NCI-H524 (cell line): ENCODE data around the gene MRPS10.
"Not testable (repeated sequence)": the region's sequence is repeated elsewhere in the genome, so short reads cannot be mapped to it uniquely, and the experiment has no call there.

Experiments
- DNase-seq, 2 experiments: peaks; one replicate each; lab custom pipeline; 2025; lab: John Stamatoyannopoulos, UW

MRPS10 gene

GRCh38 chr6:42210551-42210950 lies 7.1 kb downstream of the MRPS10 start:
- DNase-seq = no peak

DNA sequence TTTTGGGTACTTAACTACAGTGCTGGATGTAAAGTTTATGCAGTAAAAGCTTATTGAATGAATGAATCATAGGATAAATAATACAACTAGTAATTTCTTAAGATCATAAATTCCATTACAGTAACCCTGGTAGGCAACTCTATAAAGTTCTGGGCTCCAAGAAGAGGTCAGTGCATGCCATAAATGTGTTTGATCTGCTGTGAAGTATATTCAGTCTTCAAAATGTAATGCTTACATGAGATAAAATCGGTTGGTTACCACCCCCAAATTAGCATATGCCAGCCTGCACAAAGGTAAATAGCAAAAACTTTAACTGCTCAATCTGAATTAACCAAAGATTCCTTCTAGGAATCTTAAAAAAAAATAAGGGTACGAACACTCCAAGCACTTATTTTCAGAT lies 10.1 kb downstream of the MRPS10 start:
- DNase-seq = not testable (repeated sequence)

- DNase-seq = no peak
Measured at GRCh38 chr6:42204768-42205282, 12.8 kb downstream of the MRPS10 start.

DNA sequence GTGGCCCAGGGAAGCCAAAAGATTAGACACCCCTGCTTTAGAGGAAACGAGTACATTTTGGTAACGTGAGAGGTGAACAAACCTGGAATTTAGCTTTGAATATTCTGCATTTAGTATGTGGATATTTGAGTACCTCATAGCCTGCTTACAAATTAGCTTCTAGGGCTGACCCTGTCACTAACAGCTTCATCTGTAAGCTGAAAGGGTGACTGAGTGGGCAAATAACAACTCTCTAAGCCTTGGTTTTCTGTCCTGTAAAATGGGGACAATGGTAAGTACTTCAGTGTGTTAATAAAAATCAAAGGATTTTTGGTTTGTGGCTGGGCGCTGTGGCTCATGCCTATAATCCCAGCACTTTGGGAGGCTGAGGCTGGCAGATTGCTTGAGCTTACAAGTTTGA lies 14.5 kb downstream of the MRPS10 start:
- DNase-seq = no peak

DNA sequence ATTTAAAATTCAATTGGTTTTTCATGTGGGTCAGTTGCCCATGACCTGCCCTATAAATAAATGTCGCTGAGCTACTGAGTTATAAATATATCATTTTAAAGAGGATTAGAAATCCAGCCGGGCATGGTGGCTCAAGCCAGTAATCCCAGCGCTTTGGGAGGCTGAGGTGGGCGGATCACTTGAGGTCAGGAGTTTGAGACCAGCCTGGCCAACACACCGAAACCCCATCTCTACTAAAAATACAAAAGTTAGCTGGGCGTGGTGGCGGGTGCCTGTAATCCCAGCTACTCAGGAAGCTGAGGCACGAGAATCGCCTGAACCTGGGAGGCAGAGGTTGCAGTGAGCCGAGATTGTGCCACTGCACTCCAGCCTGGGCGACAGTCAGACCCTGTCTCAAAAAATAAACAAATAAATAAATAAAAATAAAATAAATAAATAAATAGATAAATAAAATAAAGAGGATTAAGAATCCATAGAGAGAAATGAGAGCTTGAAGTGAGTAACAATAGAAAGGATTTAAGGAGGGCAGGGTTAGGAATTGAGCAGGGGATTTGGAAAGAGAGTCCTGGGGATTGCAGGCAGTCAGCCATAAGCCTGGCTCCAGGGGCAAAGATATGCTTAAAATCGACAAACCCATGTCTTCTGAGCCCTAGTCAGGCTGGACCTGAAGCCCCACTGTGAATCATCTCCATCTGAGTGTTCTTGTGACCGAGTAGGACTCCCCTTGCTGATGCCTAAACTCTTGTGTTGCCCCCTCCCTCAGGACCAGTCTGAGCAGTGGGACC lies 15.3 kb downstream of the MRPS10 start:
- not testable (repeated sequence) for DNase-seq

DNA sequence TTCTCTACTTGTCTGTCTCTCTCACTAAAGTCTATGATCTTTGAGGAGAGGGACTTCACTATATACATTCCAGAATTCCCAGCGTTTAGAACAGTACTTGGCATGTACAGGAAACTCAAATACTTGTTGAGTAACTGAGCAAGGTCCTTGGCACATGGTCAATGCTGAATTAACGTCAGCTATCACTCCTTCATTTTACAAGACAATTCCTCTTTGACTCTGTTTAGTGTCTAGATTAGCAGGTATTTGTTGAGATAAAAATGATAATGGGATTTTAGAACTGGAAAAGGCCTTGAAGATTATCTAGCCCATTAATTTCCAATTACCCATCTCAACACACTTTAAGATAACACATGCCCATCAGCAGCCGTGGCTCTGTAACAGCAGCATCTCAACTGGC lies 16.3 kb downstream of the MRPS10 start:
- DNase-seq = no peak

GRCh38 chr6:42200035-42200434 lies 17.6 kb downstream of the MRPS10 start:
- DNase-seq = no peak

GRCh38 chr6:42199106-42199981 lies 18.3 kb downstream of the MRPS10 start:
- no peak for DNase-seq

DNA sequence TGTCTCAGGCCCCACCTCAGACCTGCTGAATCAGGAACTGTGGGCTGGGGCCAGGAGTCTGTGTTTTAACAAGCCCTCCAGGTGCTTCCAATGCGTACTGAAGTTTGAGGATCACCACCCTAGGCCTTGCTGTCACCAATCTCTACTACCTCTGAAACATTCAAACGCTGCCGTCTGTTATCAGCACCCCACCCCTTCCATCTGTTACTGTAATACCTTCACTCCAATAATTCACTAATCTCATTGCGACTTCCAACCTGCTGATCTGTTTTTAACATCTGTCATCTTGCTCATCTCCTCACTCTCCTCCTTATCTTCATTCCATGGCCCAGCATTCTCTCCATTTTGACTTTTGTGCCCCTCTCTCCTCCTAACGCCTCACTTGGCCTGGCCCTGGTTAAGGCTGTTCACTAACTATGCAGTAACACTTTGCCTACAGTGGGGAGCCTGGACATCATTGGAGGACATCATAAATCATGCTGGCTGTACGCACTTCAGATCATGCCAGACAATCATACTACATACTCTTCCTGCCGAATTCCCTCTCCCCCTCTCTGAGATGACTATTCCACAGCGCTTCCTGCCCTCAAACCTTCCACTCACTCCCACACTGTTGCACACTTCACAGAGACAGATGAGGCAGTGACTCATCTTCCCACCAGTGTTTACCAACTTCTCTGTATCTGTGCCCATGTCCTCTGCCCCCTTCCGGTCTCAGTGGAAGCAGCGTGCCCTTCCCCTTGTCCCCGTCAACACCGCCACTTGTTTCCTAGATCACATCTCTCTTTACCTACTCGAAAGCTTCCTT lies 19.9 kb downstream of the MRPS10 start:
- DNase-seq = peak; percentile 55 to 87

DNA sequence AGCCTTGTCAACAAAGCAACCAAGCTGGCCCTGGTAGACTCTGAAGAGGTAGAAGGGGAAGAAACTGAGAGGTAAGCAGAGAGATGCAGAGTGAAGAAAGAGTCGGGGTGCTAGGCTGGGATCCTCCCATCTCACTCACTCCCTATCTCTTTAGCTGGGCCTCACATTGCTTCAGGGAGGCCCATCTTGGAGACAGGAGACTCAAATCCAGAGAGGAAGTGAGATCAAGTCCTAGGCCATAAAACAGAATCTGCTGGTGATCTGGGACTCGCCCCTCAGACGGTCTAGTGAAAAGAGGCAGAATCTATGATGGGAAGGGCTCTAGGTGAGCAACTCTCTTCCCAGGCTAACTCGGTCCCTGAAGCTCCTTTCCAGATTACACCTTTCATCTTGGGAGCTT lies 22.2 kb downstream of the MRPS10 start:
- no peak for DNase-seq

DNA sequence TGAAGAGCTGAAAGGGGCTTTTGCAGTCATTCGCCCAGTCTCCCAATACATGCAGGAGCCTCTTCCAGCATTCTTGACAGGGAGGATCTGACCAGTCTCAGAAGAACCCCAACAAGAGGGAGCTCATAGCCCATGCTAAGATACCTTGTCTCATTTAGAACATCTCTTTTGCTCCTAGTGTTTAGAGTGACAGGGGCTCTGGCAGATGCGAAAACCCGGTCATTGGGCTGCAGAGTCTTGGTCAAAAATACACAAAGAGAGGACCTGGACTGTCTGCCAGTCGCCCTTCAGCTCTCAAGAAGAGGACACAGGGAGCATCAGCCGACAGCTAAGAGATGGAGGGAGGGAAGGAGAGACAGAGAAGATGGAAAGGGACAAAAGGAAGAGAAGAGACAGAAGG lies 23.6 kb downstream of the MRPS10 start:
- DNase-seq = no peak

GRCh38 chr6:42193491-42193894 lies 24.2 kb downstream of the MRPS10 start:
- DNase-seq = no peak

- not testable (repeated sequence) for DNase-seq
Measured at GRCh38 chr6:42192385-42192784, 25.3 kb downstream of the MRPS10 start.

- no peak for DNase-seq
Measured at GRCh38 chr6:42190554-42191183, 27.0 kb downstream of the MRPS10 start.

DNA sequence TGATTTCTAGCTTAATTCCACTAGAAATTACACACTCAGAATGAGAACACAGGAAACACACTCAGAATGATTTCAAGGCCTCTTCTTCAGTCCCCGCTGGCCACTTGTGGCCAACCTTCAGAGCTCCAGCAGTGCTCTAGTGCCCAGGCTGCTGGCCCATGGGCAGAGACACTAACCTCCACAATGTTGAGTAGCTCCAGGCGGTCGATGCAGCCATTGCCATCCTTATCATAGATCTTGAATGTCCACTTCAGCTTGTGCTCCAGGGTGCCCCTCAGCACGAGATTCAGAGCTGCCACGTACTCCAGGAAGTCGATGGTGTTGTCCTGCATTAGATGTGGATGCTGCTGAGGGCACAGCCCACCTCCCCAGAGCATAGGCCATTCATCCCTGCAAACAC lies 29.3 kb downstream of the MRPS10 start:
- no peak for DNase-seq

- no peak for DNase-seq
Measured at GRCh38 chr6:42185597-42185996, 32.1 kb downstream of the MRPS10 start.

DNA sequence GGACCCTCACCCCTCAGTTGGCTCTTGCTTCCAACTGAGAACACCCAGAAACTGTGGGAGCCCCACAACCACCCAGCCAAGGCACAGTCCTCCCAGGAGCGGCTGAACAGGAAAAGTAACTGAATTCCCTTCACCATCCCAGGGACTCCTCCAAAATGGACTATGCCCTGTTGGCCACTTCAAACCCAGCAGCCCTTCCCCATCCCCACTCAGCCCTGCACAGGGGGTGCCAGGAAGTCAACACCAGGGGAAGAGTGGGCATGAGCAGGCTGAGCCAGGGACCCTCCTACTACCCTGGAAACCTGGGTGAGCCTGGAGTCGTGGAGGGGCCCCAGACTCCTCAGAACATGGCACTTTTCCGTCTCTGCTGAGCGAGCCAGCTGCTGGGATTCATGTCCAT lies 33.2 kb downstream of the MRPS10 start:
- no peak for DNase-seq

GRCh38 chr6:42182101-42182500 lies 35.6 kb downstream of the MRPS10 start:
- no peak for DNase-seq

DNA sequence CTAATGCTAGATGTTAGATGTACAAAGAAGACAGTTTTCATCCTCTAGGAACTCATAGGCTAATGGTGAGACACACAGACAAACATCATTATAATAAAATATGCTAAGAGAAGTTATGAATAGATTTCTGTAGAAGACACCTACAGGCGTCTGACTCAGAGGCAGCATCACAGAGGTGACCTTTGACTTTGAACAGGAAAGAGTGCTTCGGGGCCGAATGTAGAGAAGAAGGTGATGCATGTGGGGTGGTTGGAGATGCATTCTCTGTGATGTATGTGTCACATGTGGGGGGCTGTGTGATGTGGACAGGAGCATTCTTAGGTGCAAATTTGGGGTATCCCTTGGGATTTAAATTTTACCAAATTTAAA lies 37.7 kb downstream of the MRPS10 start:
- no peak for DNase-seq

GRCh38 chr6:42179261-42179944 lies 38.3 kb downstream of the MRPS10 start:
- DNase-seq = no peak
